Left ventricle myocardium inferior (tissue), 1 donor: ENCODE results near the gene MAP3K13. TPM values are rescaled to one million over a fixed set of nuclear protein-coding genes. Genes with fewer than 3 reads are reported as not detected.
"Not testable (repeated sequence)": the region's sequence is repeated elsewhere in the genome, so short reads cannot be mapped to it uniquely, and the experiment has no call there.

Source experiments
- DNase-seq: peaks from one replicate; pipeline ENCODE4 v3.0.0-alpha.2; 2020
- H3K27ac ChIP-seq: fragments of 200-600 bp; replicated peaks from 2 replicates; pipeline ENCODE4 v1.8.0; 2021
- H3K27me3 ChIP-seq: fragments of 200-600 bp; 2 replicates; pipeline ENCODE4 v1.8.0; 2021; ENCODE audit warnings: low read depth
- H3K36me3 ChIP-seq: fragments of 200-600 bp; 2 replicates; pipeline ENCODE4 v1.8.0; 2021
- H3K4me1 ChIP-seq: fragments of 200-600 bp; 2 replicates; pipeline ENCODE4 v1.8.0; 2021
- H3K4me3 ChIP-seq: fragments of 200-600 bp; 2 replicates; pipeline ENCODE4 v1.8.0; 2021; ENCODE audit warnings: mild to moderate bottlenecking, moderate library complexity
- H3K9me3 ChIP-seq: fragments of 200-600 bp; replicated peaks from 2 replicates; pipeline ENCODE4 v1.8.0; 2021
- intact Hi-C: fragments of 100-400 bp; cut with micrococcal nuclease; formaldehyde crosslinking; loops from one replicate; pipeline ENCODE4 v1.11.0; 2022
- total RNA-seq: library from RNA; stranded (reverse); fragmentation: NEBNext Ultra II Directional; extraction: Animal tissue kit (Norgen Biotek cat#: 25700); gene quantifications from one replicate; pipeline ENCODE4 v1.2.1, GENCODE V29; 2021
- TF ChIP-seq, protein P1 (sequence below): fragments of 200-600 bp; IDR thresholded peaks from 2 replicates; pipeline ENCODE4 v1.8.0; 2021; ENCODE audit warnings: antibody characterized with exemption, mild to moderate bottlenecking, borderline replicate concordance
- donor health status: DM: no; HTN: yes; CAD: no; lungs with severe emphysema.

Gene MAP3K13
- total RNA-seq, 1 donor from 2014 or later, result 8.4 TPM

DNA sequence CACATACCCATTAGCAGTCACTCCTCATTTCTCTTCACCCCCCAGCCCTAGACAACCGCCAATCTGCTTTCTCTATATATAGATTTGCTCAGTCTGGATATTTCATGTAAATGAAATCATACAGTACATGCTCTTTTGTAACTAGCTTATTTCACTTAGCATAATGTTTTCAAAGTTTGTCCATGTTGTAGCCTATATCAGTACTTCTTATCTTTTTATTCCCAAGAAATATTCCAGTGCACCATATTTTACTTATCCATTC, 3.1 kb downstream of the MAP3K13 start:
- H3K36me3 ChIP-seq, result no peaks in the 10 kb centered on the region
- no peaks in the 10 kb centered on the region for H3K9me3 ChIP-seq
- H3K27ac ChIP-seq, result no peak overlapping the region
- TF ChIP-seq, protein P1, sequence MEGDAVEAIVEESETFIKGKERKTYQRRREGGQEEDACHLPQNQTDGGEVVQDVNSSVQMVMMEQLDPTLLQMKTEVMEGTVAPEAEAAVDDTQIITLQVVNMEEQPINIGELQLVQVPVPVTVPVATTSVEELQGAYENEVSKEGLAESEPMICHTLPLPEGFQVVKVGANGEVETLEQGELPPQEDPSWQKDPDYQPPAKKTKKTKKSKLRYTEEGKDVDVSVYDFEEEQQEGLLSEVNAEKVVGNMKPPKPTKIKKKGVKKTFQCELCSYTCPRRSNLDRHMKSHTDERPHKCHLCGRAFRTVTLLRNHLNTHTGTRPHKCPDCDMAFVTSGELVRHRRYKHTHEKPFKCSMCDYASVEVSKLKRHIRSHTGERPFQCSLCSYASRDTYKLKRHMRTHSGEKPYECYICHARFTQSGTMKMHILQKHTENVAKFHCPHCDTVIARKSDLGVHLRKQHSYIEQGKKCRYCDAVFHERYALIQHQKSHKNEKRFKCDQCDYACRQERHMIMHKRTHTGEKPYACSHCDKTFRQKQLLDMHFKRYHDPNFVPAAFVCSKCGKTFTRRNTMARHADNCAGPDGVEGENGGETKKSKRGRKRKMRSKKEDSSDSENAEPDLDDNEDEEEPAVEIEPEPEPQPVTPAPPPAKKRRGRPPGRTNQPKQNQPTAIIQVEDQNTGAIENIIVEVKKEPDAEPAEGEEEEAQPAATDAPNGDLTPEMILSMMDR, result no peak
- peaks cover 17% of the 10 kb centered on the region for H3K4me1 ChIP-seq
- H3K4me3 ChIP-seq, result no peak overlapping the region
- no peaks in the 10 kb centered on the region for H3K27me3 ChIP-seq
- DNase-seq, result no peak
- intact Hi-C loops, result no loop called here

DNA sequence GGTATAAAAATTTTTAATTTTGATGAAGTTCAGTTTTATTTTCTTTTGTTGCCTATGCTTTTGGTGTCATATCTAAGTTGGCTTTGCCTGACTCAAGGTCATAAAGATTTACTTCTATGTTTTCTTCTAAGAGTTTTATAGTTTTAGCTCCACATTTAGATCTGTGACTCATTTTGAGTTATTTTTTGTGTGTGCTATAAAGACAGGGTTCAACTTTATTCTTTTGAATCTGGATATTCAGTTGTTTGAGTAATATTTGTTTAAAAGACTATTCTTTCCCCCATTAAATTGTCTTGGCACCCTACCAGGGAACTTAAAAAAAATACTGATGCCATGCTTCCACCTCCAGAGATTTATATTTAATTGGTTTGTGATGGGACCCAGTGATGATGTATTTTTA, 4.0 kb downstream of the MAP3K13 start:
- Histone ChIP-seq H3K9me3 (no peaks in the 10 kb centered on the region), H3K27me3 (no peaks in the 10 kb centered on the region), H3K36me3 (no peaks in the 10 kb centered on the region), H3K4me3 (no peak overlapping the region), H3K27ac (no peak overlapping the region), H3K4me1 (peaks cover 17% of the 10 kb centered on the region)
- TF ChIP-seq, protein P1, result no peak
- intact Hi-C loops, result no loop called here
- no peak for DNase-seq

DNA sequence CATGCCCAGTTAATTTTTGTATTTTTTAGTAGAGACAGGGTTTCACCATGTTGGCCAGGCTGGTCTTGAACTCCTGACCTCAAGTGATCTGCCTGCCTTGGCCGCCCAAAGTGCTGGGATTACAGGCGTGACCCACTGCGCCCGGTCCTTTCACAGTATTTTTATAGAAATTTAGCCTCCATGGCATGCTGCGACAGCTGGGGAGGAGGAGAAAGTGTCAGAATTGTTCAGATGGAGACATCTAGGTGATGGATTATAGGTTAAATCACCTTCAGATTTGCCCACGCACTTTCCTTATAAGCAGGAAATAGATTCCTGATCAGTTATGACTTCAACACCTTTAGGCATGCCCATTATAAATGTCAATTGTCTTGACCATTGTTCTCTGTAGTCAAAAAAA, 7.4 kb downstream of the MAP3K13 start:
- H3K27me3 ChIP-seq, intact Hi-C loops, H3K27ac ChIP-seq, DNase-seq, H3K4me1 ChIP-seq, H3K36me3 ChIP-seq, H3K9me3 ChIP-seq, H3K4me3 ChIP-seq: not testable (repeated sequence)

DNA sequence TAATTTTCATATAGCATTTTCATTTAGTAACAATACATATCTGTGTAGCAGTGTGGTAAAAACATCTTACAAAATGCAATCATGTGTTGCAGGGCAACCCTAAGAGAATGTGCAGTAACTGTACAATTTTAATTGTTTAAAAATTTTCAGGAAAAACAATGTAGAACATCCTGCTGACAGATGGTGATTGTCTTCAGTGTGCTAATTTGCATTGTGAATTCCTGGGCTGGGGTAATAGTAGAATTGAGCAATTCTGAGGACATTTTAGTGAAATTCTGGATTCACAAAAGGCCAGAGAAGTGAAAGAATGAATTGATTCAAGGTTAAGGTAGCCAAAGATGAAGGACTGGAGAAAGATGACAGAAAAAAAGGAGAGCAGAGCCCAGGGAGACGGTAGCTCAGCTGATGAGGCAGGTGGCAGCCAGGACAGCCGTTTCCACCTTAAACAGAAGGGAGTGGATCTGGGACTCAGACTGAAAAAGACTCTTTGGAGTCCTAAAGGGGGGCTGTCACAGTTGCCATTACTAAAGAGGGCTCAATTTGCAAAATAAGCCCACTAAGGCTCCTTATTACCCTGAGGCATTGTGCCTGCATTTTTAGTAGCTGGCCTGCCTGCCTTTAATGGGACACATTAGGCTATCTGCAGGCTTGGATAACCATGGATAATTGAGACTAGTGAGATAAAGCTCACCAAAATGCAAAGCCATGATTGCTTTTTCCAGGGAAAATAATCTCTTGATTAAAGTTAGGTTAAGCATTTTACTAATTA, 8.6 kb downstream of the MAP3K13 start:
- DNase-seq, result no peak
- H3K4me3 ChIP-seq, result no peak overlapping the region
- H3K27ac ChIP-seq, result no peak overlapping the region
- no peaks in the 10 kb centered on the region for H3K27me3 ChIP-seq
- H3K4me1 ChIP-seq, result no peaks in the 10 kb centered on the region
- no peaks in the 10 kb centered on the region for H3K9me3 ChIP-seq
- no peaks in the 10 kb centered on the region for H3K36me3 ChIP-seq
- TF ChIP-seq, protein P1, result no peak
- intact Hi-C loops, result no loop called here

DNA sequence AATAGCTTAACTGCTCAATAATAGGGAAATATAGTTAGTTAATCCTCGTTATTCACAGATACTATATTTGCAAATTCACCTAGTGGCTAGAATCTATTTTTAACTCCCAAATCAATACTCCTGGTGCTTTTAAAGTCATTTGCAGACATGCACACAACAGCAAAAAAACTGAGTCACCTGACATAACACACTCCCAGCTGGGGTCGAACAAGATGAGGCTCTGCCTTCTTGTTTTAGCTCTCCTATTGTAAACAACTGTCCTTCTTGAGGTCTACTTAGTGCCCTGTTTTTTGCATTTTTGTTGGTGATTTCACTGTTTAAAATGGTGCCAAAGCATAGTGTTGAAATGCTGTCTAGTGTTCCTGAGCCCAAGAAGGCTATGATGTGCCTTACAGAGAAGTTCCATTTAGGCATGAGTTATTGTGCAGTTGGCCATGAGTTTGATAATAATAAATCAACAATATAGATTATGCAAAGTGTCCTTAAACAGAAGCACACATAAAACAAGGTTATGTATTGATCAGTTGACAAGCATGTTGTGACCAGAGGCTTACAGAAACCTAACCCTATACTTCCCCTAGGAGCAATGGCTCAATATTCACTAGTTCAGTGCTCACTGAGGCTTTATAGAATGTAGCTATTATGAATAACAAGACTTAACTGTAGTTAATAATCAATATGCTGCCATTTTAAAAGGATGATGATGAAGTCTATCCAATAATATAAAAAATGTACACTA, 18.6 kb downstream of the MAP3K13 start:
- Histone ChIP-seq H3K27me3 (no peaks in the 10 kb centered on the region), H3K4me3 (no peak overlapping the region), H3K36me3 (no peaks in the 10 kb centered on the region), H3K27ac (no peak overlapping the region), H3K9me3 (no peaks in the 10 kb centered on the region), H3K4me1 (no peaks in the 10 kb centered on the region)
- no peak for DNase-seq
- TF ChIP-seq, protein P1, result no peak
- intact Hi-C loops, result no loop called here

DNA sequence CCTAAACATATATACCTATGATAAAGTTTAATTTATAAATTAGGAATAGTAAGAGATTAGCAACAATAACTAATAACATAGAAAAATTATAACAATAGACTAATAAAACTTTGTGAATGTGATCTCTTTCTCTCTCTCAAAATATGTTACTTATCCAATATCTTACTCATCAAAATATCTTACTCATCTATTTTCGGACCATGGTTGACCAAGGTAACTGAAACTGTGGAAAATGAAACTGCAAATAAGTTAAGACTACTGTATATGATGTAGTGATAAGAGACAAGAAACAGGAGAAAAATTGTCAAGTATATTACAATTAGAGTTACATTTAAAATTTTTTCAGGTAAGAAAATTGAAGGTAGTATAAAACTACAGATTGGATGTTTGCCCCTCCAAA, 19.2 kb downstream of the MAP3K13 start:
- H3K27ac ChIP-seq, result no peak overlapping the region
- TF ChIP-seq, protein P1, result no peak
- no peaks in the 10 kb centered on the region for H3K27me3 ChIP-seq
- H3K4me1 ChIP-seq, result no peaks in the 10 kb centered on the region
- no peaks in the 10 kb centered on the region for H3K36me3 ChIP-seq
- DNase-seq, result no peak
- intact Hi-C loops, result no loop called here
- no peak overlapping the region for H3K4me3 ChIP-seq
- H3K9me3 ChIP-seq, result no peaks in the 10 kb centered on the region

DNA sequence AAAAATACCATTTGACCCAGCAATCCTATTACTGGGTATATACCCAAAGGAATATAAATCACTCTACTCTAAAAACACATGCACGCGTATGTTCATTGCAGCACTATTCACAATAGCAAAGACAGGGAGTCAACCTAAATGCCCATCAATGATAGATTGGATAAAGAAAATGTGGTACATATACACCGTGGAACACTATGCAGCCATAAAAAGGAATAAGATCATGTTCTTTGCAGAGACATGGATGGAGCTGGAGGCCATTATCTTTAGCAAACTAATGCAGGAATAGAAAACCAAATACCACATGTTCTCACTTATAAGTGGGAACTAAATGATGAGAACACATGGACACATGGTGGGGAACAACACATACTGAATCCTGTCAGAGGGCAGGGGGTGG, 23.6 kb downstream of the MAP3K13 start:
- H3K36me3 ChIP-seq, DNase-seq, H3K9me3 ChIP-seq, H3K4me3 ChIP-seq, intact Hi-C loops, H3K27me3 ChIP-seq, H3K4me1 ChIP-seq, H3K27ac ChIP-seq: not testable (repeated sequence)
